Cardiac muscle cell (in vitro differentiated cells and primary cell): ENCODE data around the gene ZGPAT. TPM values are rescaled to one million over a fixed set of nuclear protein-coding genes. Genes with fewer than 3 reads are reported as not detected.

Experiments
- DNase-seq, 2 donors: peaks; one replicate each; pipeline versions ENCODE4 v3.0.0 to v3.0.0-alpha.2; 2010 to 2017; ENCODE audit warnings: low read depth in 1 of 2, low spot score in 1 of 2
- H3K27ac ChIP-seq: fragments of 200-600 bp; sonication (generic); 2 replicates; pipeline ENCODE4 v1.5.1; 2016
- H3K27me3 ChIP-seq: fragments of 200-600 bp; sonication (generic); 2 replicates; pipeline ENCODE4 v1.6.0; 2016; ENCODE audit warnings: control low read depth
- H3K36me3 ChIP-seq: fragments of 200-600 bp; sonication (generic); 2 replicates; pipeline ENCODE4 v1.5.1; 2016; ENCODE audit warnings: control low read depth
- H3K4me1 ChIP-seq: fragments of 200-600 bp; sonication (generic); 2 replicates; pipeline ENCODE4 v1.8.1; 2017; ENCODE audit warnings: low read depth, mild to moderate bottlenecking, mixed run types
- H3K4me3 ChIP-seq: fragments of 200-600 bp; sonication (generic); 2 replicates; pipeline ENCODE4 v1.5.1; 2016; ENCODE audit warnings: mild to moderate bottlenecking
- H3K9me3 ChIP-seq: fragments of 200-600 bp; sonication (generic); 2 replicates; pipeline ENCODE4 v1.5.1; 2017; ENCODE audit warnings: low read depth, mild to moderate bottlenecking, control low read depth
- CTCF ChIP-seq: IDR thresholded peaks from 2 replicates; pipeline ENCODE4 v1.5.1; 2012; ENCODE audit warnings: low read depth, mild to moderate bottlenecking, low read length
- polyA plus RNA-seq: library from polyadenylated mRNA; unstranded; fragments of >200 nt; fragmentation: Nextera tagmentation; extraction: Ambion mirVana; gene quantifications from 2 replicates; pipeline ENCODE4 v1.2.1, GENCODE V29; 2016
- total RNA-seq: library from RNA; depleted of rRNA; stranded (reverse); fragments of >200 nt; gene quantifications from 2 replicates; pipeline ENCODE4 v1.2.3, GENCODE V29; 2016

ZGPAT gene
- total and polyA plus RNA-seq, 2 experiments from 2014 or later = 36.3 to 37.5 TPM

GRCh38 chr20:63766695-63767426 is 59.0 kb downstream of the ZGPAT start:
- no peak for TF ChIP-seq CTCF
- H3K27me3 ChIP-seq = no peaks in the 10 kb centered on the region
- no peak for DNase-seq
- H3K9me3 ChIP-seq = no peaks in the 10 kb centered on the region
- H3K4me1 ChIP-seq = no peaks in the 10 kb centered on the region
- no peak overlapping the region for H3K4me3 ChIP-seq
- H3K27ac ChIP-seq = no peak overlapping the region
- H3K36me3 ChIP-seq = peaks cover 28% of the 10 kb centered on the region

GRCh38 chr20:63767456-63767855 is 59.6 kb downstream of the ZGPAT start:
- peaks cover 28% of the 10 kb centered on the region for H3K36me3 ChIP-seq
- no peak for DNase-seq
- no peaks in the 10 kb centered on the region for H3K9me3 ChIP-seq
- no peaks in the 10 kb centered on the region for H3K27me3 ChIP-seq
- TF ChIP-seq CTCF = no peak
- H3K4me1 ChIP-seq = no peaks in the 10 kb centered on the region
- H3K27ac ChIP-seq = no peak overlapping the region
- no peak overlapping the region for H3K4me3 ChIP-seq

- H3K4me1 ChIP-seq = no peaks in the 10 kb centered on the region
- DNase-seq = no peak
- no peak for TF ChIP-seq CTCF
- no peaks in the 10 kb centered on the region for H3K9me3 ChIP-seq
- H3K27ac ChIP-seq = no peak overlapping the region
- no peaks in the 10 kb centered on the region for H3K27me3 ChIP-seq
- peaks cover 28% of the 10 kb centered on the region for H3K36me3 ChIP-seq
- no peak overlapping the region for H3K4me3 ChIP-seq
These were observed 60.0 kb downstream of the ZGPAT start for GRCh38 chr20:63767886-63768285.

- Histone ChIP-seq H3K27ac (no peak overlapping the region), H3K9me3 (no peaks in the 10 kb centered on the region), H3K4me3 (no peak overlapping the region), H3K4me1 (no peaks in the 10 kb centered on the region), H3K36me3 (peaks cover 23% of the 10 kb centered on the region), H3K27me3 (no peaks in the 10 kb centered on the region)
- no peak for DNase-seq
- TF ChIP-seq CTCF = no peak
These were observed 61.0 kb downstream of the ZGPAT start for GRCh38 chr20:63768591-63769515.

- no peak for TF ChIP-seq CTCF
- Histone ChIP-seq H3K4me3 (no peak overlapping the region), H3K4me1 (no peaks in the 10 kb centered on the region), H3K9me3 (no peaks in the 10 kb centered on the region), H3K27me3 (no peaks in the 10 kb centered on the region), H3K36me3 (peaks cover 23% of the 10 kb centered on the region), H3K27ac (no peak overlapping the region)
- DNase-seq = no peak
These were observed 62.1 kb downstream of the ZGPAT start for GRCh38 chr20:63769891-63770474.
